Cardiac septum (tissue), 1 donor: ENCODE data around the gene SETD3. TPM values are rescaled to one million over a fixed set of nuclear protein-coding genes. Genes with fewer than 3 reads are reported as not detected.

Source experiments
- DNase-seq: peaks from one replicate; pipeline ENCODE4 v3.0.0-alpha.2; 2020; ENCODE audit warnings: low spot score
- intact Hi-C: fragments of 100-400 bp; cut with DNase I; formaldehyde crosslinking; loops from one replicate; pipeline ENCODE4 v1.14.0; 2022
- total RNA-seq: library from RNA; stranded (reverse); fragmentation: NEBNext Ultra II Directional; extraction: Animal tissue kit (Norgen Biotek cat#: 25700); gene quantifications from one replicate; pipeline ENCODE4 v1.2.1, GENCODE V29; 2021
- donor health status: DM: no; HTN: no; CAD: no.

The SETD3 gene
- total RNA-seq, 1 donor from 2014 or later: 135 TPM

GRCh38 chr14:99466758-99467157, 13.9 kb downstream of the SETD3 start:
- no peak for DNase-seq
- intact Hi-C loops: no loop called here

- intact Hi-C loops: no loop called here
- DNase-seq: no peak
These were observed 15.4 kb downstream of the SETD3 start for GRCh38 chr14:99465288-99465687.

GRCh38 chr14:99463974-99464373, 16.7 kb downstream of the SETD3 start:
- intact Hi-C loops: no loop called here

GRCh38 chr14:99462210-99462609, 18.4 kb downstream of the SETD3 start:
- DNase-seq: no peak
- intact Hi-C loops: no loop called here

More at GRCh38 chr14:99463974-99464373, 16.7 kb downstream of the SETD3 start:
- DNase-seq: no peak

GRCh38 chr14:99461411-99462085, 19.1 kb downstream of the SETD3 start:
- DNase-seq: no peak
- intact Hi-C loops: no loop called here

GRCh38 chr14:99460793-99461192, 19.9 kb downstream of the SETD3 start:
- intact Hi-C loops: no loop called here
- DNase-seq: no peak

- DNase-seq: no peak
- intact Hi-C loops: no loop called here
These were observed 21.1 kb downstream of the SETD3 start for GRCh38 chr14:99459481-99460100.

GRCh38 chr14:99454246-99454645, 26.4 kb downstream of the SETD3 start:
- intact Hi-C loops: no loop called here
- no peak for DNase-seq

- DNase-seq: no peak
- intact Hi-C loops: no loop called here
These were observed 27.7 kb downstream of the SETD3 start for GRCh38 chr14:99452968-99453367.

- intact Hi-C loops: no loop called here
These were observed 29.4 kb downstream of the SETD3 start for GRCh38 chr14:99451234-99451633.

GRCh38 chr14:99450266-99450665, 30.4 kb downstream of the SETD3 start:
- intact Hi-C loops: no loop called here

More at GRCh38 chr14:99451234-99451633, 29.4 kb downstream of the SETD3 start:
- no peak for DNase-seq

GRCh38 chr14:99447739-99448138, 32.9 kb downstream of the SETD3 start:
- DNase-seq: no peak
- intact Hi-C loops: no loop called here

More at GRCh38 chr14:99450266-99450665, 30.4 kb downstream of the SETD3 start:
- no peak for DNase-seq

GRCh38 chr14:99445931-99446330, 34.7 kb downstream of the SETD3 start:
- intact Hi-C loops: no loop called here
- no peak for DNase-seq

- DNase-seq: no peak
- intact Hi-C loops: no loop called here
These were observed 38.7 kb downstream of the SETD3 start for GRCh38 chr14:99441918-99442317.

- intact Hi-C loops: no loop called here
- DNase-seq: no peak
These were observed 39.3 kb downstream of the SETD3 start for GRCh38 chr14:99441157-99441870.

GRCh38 chr14:99440278-99440677, 40.4 kb downstream of the SETD3 start:
- intact Hi-C loops: no loop called here

GRCh38 chr14:99437706-99438105, 43.0 kb downstream of the SETD3 start:
- DNase-seq: no peak
- intact Hi-C loops: no loop called here

More at GRCh38 chr14:99440278-99440677, 40.4 kb downstream of the SETD3 start:
- no peak for DNase-seq

GRCh38 chr14:99436247-99437180, 44.1 kb downstream of the SETD3 start:
- intact Hi-C loops: no loop called here
- no peak for DNase-seq

GRCh38 chr14:99435327-99435726, 45.3 kb downstream of the SETD3 start:
- no peak for DNase-seq
- intact Hi-C loops: no loop called here

- intact Hi-C loops: no loop called here
- no peak for DNase-seq
These were observed 48.2 kb downstream of the SETD3 start for GRCh38 chr14:99432485-99432884.
